IPS DF 19.7 (cell line): ENCODE results near the gene SLC8A2.

Experiments used
- DNase-seq: peaks from one replicate; pipeline ENCODE4 v3.0.0-alpha.2; 2013; ENCODE audit warnings: low read depth, low spot score

Gene SLC8A2

GRCh38 chr19:47471733-47472457 lies at the start of gene SLC8A2:
SLC8A2 (minus strand) TSS chr19:47471893; CDS start chr19:47466403, 5,490 bp downstream.
- peak; percentile 61 for DNase-seq

- no peak for DNase-seq
These were observed 49.1 kb upstream of the SLC8A2 start for GRCh38 chr19:47520839-47521238.

- DNase-seq: no peak
These were observed 48.7 kb upstream of the SLC8A2 start for GRCh38 chr19:47520343-47520806.

GRCh38 chr19:47518854-47519253 lies 47.2 kb upstream of the SLC8A2 start:
- DNase-seq: no peak

- no peak for DNase-seq
These were observed 46.4 kb upstream of the SLC8A2 start for GRCh38 chr19:47518139-47518538.

GRCh38 chr19:47514869-47515588 lies 43.3 kb upstream of the SLC8A2 start, which contains the start of gene NAPA:
NAPA (minus strand) TSS chr19:47515063; CDS start chr19:47514940, 123 bp downstream.
- DNase-seq: peak; percentile 95

- no peak for DNase-seq
These were observed 42.6 kb upstream of the SLC8A2 start for GRCh38 chr19:47514151-47514868.

- DNase-seq: no peak
These were observed 41.2 kb upstream of the SLC8A2 start for GRCh38 chr19:47512948-47513319.

- DNase-seq: no peak
These were observed 40.7 kb upstream of the SLC8A2 start for GRCh38 chr19:47512183-47512947.

GRCh38 chr19:47511681-47512080 lies 40.0 kb upstream of the SLC8A2 start:
- DNase-seq: no peak

- DNase-seq: no peak
These were observed 39.4 kb upstream of the SLC8A2 start for GRCh38 chr19:47511128-47511517.

GRCh38 chr19:47510516-47511127 lies 38.9 kb upstream of the SLC8A2 start:
- no peak for DNase-seq

- DNase-seq: no peak
These were observed 38.3 kb upstream of the SLC8A2 start for GRCh38 chr19:47509973-47510372.

GRCh38 chr19:47509170-47509847 lies 37.6 kb upstream of the SLC8A2 start:
- no peak for DNase-seq

- DNase-seq: no peak
These were observed 37.0 kb upstream of the SLC8A2 start for GRCh38 chr19:47508721-47509120.

- DNase-seq: no peak
These were observed 36.3 kb upstream of the SLC8A2 start for GRCh38 chr19:47507924-47508553.

- DNase-seq: no peak
These were observed 35.3 kb upstream of the SLC8A2 start for GRCh38 chr19:47507012-47507411.

GRCh38 chr19:47506459-47506858 lies 34.8 kb upstream of the SLC8A2 start:
- DNase-seq: no peak

- DNase-seq: no peak
These were observed 33.8 kb upstream of the SLC8A2 start for GRCh38 chr19:47505506-47505905.

GRCh38 chr19:47503826-47504150 lies 32.1 kb upstream of the SLC8A2 start:
- DNase-seq: no peak
